ENCODE data around the gene OXLD1.

DNA sequence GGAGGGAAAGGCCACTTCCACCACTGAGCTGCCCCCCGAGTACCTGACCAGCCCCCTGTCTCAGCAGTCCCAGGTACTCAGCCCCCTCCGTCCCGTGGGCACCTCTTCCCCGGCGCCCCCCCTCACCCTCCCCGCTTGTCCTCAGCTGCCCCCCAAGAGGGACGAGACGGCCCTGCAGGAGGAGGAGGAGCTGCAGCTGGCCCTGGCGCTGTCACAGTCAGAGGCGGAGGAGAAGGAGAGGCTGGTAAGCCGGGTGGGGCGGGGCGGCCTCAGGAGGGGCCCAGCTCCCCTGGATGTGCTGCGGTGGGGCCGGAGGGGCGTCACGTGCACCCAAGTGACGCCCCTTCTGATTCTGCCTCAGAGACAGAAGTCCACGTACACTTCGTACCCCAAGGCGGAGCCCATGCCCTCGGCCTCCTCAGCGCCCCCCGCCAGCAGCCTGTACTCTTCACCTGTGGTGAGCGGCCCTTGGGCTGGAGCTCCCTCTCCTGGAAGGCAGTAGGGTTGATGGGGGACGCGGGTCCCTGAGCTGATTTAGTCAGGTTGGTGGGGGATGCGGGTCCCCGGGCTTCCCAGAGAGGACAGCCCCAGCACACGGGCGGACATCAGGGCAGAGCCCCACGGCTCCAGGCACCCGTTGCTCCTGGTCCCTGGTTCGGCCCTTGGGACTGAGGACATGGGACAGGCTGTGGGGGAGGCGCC, 27.3 kb upstream of the OXLD1 start:
- TF ChIP-seq, protein P1, sequence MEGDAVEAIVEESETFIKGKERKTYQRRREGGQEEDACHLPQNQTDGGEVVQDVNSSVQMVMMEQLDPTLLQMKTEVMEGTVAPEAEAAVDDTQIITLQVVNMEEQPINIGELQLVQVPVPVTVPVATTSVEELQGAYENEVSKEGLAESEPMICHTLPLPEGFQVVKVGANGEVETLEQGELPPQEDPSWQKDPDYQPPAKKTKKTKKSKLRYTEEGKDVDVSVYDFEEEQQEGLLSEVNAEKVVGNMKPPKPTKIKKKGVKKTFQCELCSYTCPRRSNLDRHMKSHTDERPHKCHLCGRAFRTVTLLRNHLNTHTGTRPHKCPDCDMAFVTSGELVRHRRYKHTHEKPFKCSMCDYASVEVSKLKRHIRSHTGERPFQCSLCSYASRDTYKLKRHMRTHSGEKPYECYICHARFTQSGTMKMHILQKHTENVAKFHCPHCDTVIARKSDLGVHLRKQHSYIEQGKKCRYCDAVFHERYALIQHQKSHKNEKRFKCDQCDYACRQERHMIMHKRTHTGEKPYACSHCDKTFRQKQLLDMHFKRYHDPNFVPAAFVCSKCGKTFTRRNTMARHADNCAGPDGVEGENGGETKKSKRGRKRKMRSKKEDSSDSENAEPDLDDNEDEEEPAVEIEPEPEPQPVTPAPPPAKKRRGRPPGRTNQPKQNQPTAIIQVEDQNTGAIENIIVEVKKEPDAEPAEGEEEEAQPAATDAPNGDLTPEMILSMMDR (IDR thresholded peaks at IDR 0.05) = 0 out of 2 replicates have a peak, but pooled peaks have one; percentile 14
- TF ChIP-seq POLR2AphosphoS5 (IDR thresholded peaks at IDR 0.05; ENCODE audit: low read depth, low read length) (no peak), RXRA (IDR thresholded peaks at IDR 0.05; ENCODE audit: borderline replicate concordance, low read depth) (no peak), NFIC (IDR thresholded peaks at IDR 0.05; ENCODE audit: borderline replicate concordance) (no peak)
